ENCODE results near the gene KHSRP.
"Not testable (repeated sequence)": the region's sequence is repeated elsewhere in the genome, so short reads cannot be mapped to it uniquely, and the experiment has no call there.

Gene KHSRP

GRCh38 chr19:6418562-6418932 is 6.1 kb downstream of the KHSRP start:
- no peak for DNase-seq (ENCODE audit: low read depth in 2 of 2)

- no peak for DNase-seq (ENCODE audit: low read depth in 2 of 2)
Observed at GRCh38 chr19:6417713-6418561, 6.7 kb downstream of the KHSRP start.

- no peak for DNase-seq (ENCODE audit: low read depth in 2 of 2)
Observed at GRCh38 chr19:6416658-6417405, 7.8 kb downstream of the KHSRP start.

DNA sequence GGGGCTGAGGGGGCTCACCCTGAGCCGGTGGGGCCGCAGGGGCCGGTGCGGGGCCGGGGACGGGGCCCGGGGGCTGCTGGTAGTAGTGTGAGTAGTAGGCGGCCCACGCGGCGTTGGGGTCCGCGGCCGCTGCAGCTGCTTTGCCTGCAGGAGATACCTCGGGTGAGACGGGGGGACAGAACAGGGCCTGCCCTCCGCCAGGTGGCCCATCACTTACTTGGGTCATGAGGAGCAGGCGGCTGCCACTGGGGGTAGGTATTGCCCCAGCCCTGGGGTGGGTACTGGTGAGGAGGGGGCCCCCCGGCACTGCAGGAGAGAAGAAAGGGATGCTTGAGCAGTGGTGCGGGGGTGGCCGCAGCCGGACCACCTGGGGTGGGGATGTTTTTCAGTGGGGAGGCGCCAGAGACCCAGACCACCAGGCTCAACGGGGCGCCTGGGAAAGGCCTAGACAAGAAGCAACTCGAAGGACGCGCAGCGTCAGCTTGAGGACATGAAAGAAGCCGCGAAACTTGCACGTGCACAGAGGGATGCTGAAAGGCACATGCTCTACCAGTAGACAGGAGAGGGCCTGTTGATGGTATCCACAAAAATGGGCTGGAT is 8.9 kb downstream of the KHSRP start:
- DNase-seq (ENCODE audit: low read depth in 2 of 2), result no peak

GRCh38 chr19:6414793-6415590 is 9.6 kb downstream of the KHSRP start:
- no peak for DNase-seq (ENCODE audit: low read depth in 2 of 2)

GRCh38 chr19:6413721-6414643 is 10.6 kb downstream of the KHSRP start:
- no peak for DNase-seq (ENCODE audit: low read depth in 2 of 2)

GRCh38 chr19:6413291-6413690 is 11.3 kb downstream of the KHSRP start:
- DNase-seq (ENCODE audit: low read depth in 2 of 2), result no peak

DNA sequence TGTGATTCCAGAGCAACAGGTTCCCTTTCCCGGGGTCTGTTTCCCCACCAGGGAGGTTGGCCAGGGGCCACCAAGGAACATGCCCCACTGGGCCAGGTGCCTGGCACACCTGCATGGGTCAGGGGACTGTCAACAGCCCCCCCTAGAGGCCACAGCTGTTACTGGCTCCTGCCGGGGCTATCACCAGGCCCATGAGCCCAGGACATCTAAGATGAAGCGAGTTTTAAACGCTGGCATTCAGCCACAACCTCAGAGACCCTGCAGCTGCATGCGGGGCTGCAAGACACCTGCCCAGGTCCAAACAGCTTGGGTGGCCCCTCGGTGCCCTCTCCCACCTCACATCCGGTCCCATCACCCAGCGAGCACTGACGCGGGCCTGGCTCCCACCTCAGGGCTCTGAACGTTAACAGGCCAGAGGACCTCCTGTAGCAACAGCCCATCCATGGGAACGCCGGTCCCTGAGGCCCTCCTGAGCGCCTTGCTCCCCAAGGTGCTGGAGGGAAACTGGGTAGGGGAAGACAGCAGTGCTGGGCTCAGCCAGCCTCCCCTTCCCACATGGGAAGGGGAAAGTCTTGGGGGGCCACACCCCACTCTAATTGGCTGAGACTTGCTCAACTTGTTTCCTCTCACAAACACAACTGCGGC is 12.0 kb downstream of the KHSRP start:
- no peak for DNase-seq (ENCODE audit: low read depth in 2 of 2)

- no peak for DNase-seq (ENCODE audit: low read depth in 2 of 2)
Observed at GRCh38 chr19:6412061-6412446, 12.6 kb downstream of the KHSRP start.

- no peak for DNase-seq (ENCODE audit: low read depth in 2 of 2)
Observed at GRCh38 chr19:6409346-6409745, 15.3 kb downstream of the KHSRP start.

GRCh38 chr19:6406401-6406800 is 18.2 kb downstream of the KHSRP start:
- DNase-seq (ENCODE audit: low read depth in 2 of 2), result no peak

DNA sequence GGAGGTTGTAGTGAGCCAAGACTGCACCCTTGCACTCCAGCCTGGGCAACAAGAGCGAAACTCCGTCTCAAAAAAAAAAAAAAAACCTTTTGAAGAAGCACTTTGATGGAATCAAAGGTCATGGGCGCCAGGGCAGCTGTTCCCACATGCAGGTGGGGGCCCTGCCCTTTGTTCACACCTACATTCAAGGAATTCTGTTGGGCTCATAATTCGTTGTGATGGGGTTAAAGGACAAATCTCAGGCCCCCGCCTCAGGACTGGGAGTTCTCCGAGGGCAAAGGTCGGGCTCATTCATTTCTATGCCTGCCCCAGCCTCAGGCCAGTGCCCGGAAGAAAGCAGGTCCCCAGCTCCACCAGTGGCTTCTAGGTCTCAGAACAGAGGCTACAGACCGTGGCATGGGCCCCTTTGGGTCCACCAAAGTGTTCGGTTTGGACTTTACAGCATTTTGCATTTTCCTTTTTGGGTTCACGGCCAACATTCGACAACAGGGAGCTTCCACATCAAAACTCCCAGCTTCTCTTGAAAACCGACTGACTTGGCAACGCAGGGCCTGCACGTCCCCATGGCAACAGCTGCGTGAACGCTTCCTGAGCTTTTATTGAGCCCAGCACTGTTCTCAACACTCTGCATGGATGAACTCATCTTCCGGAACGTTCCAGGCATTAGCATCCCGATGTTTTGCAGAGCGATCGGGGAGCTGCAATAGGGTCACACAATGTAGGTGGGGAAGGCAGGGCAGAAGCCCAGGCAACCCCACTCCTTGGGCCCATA is 21.6 kb downstream of the KHSRP start:
- no peak for DNase-seq (ENCODE audit: low read depth in 2 of 2)

DNA sequence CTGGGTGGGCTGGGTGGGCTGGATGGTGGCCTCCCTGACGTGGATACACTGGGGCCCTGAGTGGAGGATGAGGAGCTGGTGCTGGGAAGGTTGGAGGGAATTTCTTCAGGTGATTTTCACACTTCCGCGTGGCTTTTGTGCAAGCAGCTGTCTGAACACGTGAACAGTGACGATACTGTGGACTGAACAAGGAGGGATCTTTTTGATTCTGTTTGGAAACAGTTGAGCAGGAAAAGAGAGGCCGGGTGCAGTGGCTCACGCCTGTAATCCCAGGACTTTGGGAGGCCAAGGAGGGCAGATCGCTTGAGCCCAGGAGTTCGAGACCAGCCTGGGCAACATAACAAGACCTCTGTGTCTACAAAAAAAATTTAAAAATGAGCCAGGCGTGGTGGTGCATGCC is 22.6 kb downstream of the KHSRP start:
- no peak for DNase-seq (ENCODE audit: low read depth in 2 of 2)

- not testable (repeated sequence) for DNase-seq (ENCODE audit: low read depth in 2 of 2)
Observed at GRCh38 chr19:6400062-6400944, 24.3 kb downstream of the KHSRP start.

- no peak for DNase-seq (ENCODE audit: low read depth in 2 of 2)
Observed at GRCh38 chr19:6396305-6396704, 28.3 kb downstream of the KHSRP start.

DNA sequence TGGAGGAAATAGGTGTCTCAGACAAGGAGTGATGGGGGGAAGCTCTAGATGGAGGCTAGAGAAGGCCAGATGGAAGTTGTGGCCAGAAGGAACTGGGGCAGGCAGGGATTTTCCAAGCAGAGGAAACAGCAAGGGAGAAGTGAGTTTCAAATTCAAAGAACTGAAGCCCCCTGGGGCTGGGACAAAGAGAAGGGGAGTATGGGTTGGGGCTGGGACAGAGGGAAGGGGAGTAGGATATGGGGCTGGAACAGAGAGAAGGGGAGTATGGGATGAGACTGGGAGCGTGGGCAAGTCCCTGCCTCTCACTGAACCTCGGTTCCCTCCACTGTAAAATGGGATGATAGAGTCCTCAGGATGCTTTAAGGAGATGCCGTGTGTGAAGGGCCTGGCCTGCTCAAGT is 29.8 kb downstream of the KHSRP start:
- no peak for DNase-seq (ENCODE audit: low read depth in 2 of 2)

GRCh38 chr19:6393983-6394412 is 30.6 kb downstream of the KHSRP start:
- peak in 1 of 2 donors; percentile 60 for DNase-seq (ENCODE audit: low read depth in 2 of 2)

All from stimulated activated CD8-positive, alpha-beta memory T cell treated with anti-CD3 and anti-CD28 coated beads, Interleukin-7, amount 100 ng/mL, for 4 hours (primary cell).